Measurements from ENCODE around the gene CCT8.

DNA sequence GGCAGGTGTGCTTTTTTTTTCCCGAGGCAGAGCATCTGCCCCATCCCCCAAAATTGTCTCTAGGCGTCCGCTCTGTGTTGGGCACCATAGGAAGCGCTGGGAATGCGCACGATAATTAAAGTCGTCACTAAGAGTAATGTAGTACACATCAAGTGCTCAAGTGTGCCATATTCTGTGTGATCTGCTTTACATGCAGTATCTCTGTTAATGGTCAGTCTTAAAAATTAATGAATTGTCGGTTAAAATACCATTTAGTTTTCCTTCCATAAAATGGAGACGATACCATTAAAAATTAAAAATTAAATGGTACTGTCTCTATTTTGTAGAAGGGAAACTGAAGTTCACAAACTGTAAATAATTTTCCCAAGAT lies 544 bp upstream of the CCT8 start:
- no peak for TF ChIP-seq EZH2 (IDR thresholded peaks at IDR 0.05; ENCODE audit: insufficient read depth, poor library complexity, severe bottlenecking)
- TF ChIP-seq EZH2phosphoT487 (IDR thresholded peaks at IDR 0.05; ENCODE audit: insufficient read depth, low read depth), result no peak
